Parathyroid adenoma (tissue), 2 donors: ENCODE results near the gene MAN2A1.

Experiments used
- H2AFZ ChIP-seq: fragments of 300-600 bp; sonication (generic); one replicate; pipeline ENCODE4 v1.7.0; 2017; ENCODE audit warnings: antibody characterized with exemption, mild to moderate bottlenecking
- H3K27ac ChIP-seq: fragments of 300-600 bp; sonication (generic); one replicate; pipeline ENCODE4 v1.7.0; 2017
- H3K27me3 ChIP-seq: fragments of 300-600 bp; sonication (generic); one replicate; pipeline ENCODE4 v1.7.0; 2017; ENCODE audit warnings: low read length; ENCODE audit not compliant: control insufficient read depth, insufficient read depth
- H3K36me3 ChIP-seq: fragments of 300-600 bp; sonication (generic); one replicate; pipeline ENCODE4 v1.7.0; 2017; ENCODE audit warnings: low read length; ENCODE audit not compliant: control insufficient read depth, insufficient read depth
- H3K4me1 ChIP-seq: fragments of 300-600 bp; sonication (generic); one replicate; pipeline ENCODE4 v1.7.0; 2017; ENCODE audit warnings: control low read depth
- H3K4me2 ChIP-seq: fragments of 300-600 bp; sonication (generic); one replicate; pipeline ENCODE4 v1.7.0; 2017; ENCODE audit warnings: low read length
- H3K4me3 ChIP-seq: fragments of 300-600 bp; sonication (generic); one replicate; pipeline ENCODE4 v1.7.0; 2017; ENCODE audit warnings: low read depth, low read length
- H3K79me2 ChIP-seq: fragments of 300-600 bp; sonication (generic); one replicate; pipeline ENCODE4 v1.7.0; 2017; ENCODE audit warnings: control low read depth
- H3K9ac ChIP-seq: fragments of 300-600 bp; sonication (generic); one replicate; pipeline ENCODE4 v1.7.0; 2017; ENCODE audit warnings: mild to moderate bottlenecking
- H3K9me3 ChIP-seq: fragments of 300-600 bp; sonication (generic); one replicate; pipeline ENCODE4 v1.7.0; 2017; ENCODE audit warnings: low read length; ENCODE audit not compliant: control insufficient read depth
- TF ChIP-seq, protein P1 (sequence below): fragments of 300-600 bp; sonication (generic); IDR thresholded peaks from one replicate; pipeline ENCODE4 v1.7.0; 2017; ENCODE audit warnings: antibody characterized with exemption, mild to moderate bottlenecking
- donor health status: primary hyperparathyroidism.

The MAN2A1 gene

DNA sequence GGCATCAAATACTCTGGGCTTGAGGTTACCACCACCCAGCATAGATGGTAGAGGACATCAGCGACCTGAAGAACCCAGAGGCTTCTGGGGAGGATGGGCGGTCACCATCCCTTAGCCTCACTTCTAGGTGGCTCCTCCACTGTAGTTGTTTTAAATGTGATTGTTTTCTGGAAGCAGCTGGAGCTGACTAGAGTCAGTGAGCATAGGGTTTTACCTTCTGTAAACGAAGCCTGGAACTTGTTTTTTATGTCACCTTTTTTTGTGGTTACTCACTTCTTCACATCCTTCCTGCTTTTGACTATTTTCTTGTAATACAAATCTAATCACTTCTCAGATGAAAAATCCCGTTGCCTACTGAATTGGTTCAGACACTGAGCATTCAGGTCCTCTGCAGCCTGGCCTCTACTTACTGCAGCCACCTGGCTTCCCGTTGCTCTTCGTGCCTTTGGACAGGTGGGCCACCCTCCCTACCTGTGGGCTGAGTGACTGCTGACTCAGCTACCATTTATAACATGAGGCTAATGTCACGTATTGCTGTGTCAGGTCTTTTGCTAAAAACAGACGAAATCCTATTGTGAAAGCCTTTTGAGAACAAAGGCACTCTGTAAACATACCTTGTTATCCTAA lies 167.8 kb downstream of the MAN2A1 start:
- no peak overlapping the region for H3K27ac ChIP-seq

DNA sequence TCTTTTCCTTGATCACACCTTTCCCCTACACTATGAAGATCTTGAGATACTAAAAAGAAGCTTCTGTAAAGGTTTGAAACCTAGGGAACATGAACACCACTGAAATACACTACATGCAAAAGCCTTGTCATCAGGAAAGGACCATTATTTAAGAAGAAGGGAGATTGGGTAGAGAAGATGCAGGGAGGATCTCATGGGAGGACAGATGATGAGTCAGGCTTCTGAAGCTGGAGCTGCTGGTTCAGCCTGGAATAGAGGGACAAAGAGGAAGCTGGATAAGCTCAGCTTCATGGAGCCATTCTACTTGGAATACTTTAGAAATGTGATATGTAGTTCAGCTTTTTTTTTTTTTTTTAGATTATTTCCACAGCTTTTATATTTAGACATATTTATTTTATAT lies 169.8 kb downstream of the MAN2A1 start:
- no peak overlapping the region for H3K4me2 ChIP-seq
- no peaks in the 10 kb centered on the region for H3K27me3 ChIP-seq
- H3K4me3 ChIP-seq = no peak overlapping the region
- H3K27ac ChIP-seq = no peak overlapping the region
- H3K36me3 ChIP-seq = no peaks in the 10 kb centered on the region
- H3K9me3 ChIP-seq = no peaks in the 10 kb centered on the region
- TF ChIP-seq, protein P1, sequence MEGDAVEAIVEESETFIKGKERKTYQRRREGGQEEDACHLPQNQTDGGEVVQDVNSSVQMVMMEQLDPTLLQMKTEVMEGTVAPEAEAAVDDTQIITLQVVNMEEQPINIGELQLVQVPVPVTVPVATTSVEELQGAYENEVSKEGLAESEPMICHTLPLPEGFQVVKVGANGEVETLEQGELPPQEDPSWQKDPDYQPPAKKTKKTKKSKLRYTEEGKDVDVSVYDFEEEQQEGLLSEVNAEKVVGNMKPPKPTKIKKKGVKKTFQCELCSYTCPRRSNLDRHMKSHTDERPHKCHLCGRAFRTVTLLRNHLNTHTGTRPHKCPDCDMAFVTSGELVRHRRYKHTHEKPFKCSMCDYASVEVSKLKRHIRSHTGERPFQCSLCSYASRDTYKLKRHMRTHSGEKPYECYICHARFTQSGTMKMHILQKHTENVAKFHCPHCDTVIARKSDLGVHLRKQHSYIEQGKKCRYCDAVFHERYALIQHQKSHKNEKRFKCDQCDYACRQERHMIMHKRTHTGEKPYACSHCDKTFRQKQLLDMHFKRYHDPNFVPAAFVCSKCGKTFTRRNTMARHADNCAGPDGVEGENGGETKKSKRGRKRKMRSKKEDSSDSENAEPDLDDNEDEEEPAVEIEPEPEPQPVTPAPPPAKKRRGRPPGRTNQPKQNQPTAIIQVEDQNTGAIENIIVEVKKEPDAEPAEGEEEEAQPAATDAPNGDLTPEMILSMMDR = no peak
- H2AFZ ChIP-seq = no peak overlapping the region
- no peak overlapping the region for H3K9ac ChIP-seq
- H3K4me1 ChIP-seq = peaks cover 4% of the 10 kb centered on the region
- H3K79me2 ChIP-seq = no peaks in the 10 kb centered on the region

More for the DNA sequence above, 167.8 kb downstream of the MAN2A1 start:
- no peak overlapping the region for H2AFZ ChIP-seq
- H3K79me2 ChIP-seq = no peaks in the 10 kb centered on the region
- no peak overlapping the region for H3K4me2 ChIP-seq
- H3K27me3 ChIP-seq = no peaks in the 10 kb centered on the region
- TF ChIP-seq, protein P1 = no peak
- no peak overlapping the region for H3K4me3 ChIP-seq
- H3K9me3 ChIP-seq = no peaks in the 10 kb centered on the region
- H3K4me1 ChIP-seq = peaks cover 4% of the 10 kb centered on the region
- no peaks in the 10 kb centered on the region for H3K36me3 ChIP-seq
- H3K9ac ChIP-seq = no peak overlapping the region

DNA sequence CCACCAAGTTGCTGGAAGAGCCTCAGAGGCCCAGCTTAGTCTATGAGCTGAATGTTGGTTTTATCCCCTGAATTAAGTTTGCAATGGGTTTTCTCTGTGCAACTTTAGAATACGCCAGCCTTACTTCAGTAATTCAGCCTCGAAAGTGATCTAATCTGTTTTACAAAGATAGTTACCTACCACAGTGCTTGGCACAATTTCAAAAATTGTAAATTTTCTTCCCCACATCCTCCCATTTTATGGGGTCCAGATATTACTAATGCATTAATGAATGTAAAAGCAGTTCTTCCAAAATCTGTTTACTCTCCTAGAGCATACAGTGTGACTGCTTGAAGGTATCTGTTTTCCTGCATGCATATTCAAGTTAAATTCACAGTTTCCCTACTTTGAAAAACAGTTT lies 172.6 kb downstream of the MAN2A1 start:
- H3K4me1 ChIP-seq = peaks cover 4% of the 10 kb centered on the region
- TF ChIP-seq, protein P1 = no peak
- H3K36me3 ChIP-seq = no peaks in the 10 kb centered on the region

DNA sequence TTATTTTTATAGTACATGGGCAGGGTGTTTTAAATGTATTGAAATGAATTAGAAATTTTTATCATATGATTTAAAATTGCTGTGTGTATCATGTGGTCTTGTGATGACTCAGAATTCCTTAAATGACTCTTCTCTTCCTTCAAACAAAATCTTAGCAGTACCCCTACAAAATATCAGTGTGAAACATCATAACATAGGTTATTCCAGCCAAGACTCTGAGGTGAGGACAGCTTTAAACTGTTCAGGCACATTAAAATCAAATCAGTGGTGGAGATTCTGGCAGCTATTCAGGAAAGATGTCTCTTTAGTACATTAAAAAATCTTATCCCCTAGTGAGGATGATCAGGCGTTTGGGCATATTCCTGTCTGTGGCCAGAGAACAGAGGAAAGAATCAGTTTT lies 174.0 kb downstream of the MAN2A1 start:
- no peak overlapping the region for H3K4me3 ChIP-seq
- no peaks in the 10 kb centered on the region for H3K27me3 ChIP-seq
- H3K4me2 ChIP-seq = no peak overlapping the region
- H3K9me3 ChIP-seq = no peaks in the 10 kb centered on the region
- no peaks in the 10 kb centered on the region for H3K4me1 ChIP-seq
- no peak overlapping the region for H3K27ac ChIP-seq
- H3K36me3 ChIP-seq = no peaks in the 10 kb centered on the region
- TF ChIP-seq, protein P1 = no peak
- no peak overlapping the region for H2AFZ ChIP-seq
- H3K9ac ChIP-seq = no peak overlapping the region
- no peaks in the 10 kb centered on the region for H3K79me2 ChIP-seq

More for the DNA sequence above, 172.6 kb downstream of the MAN2A1 start:
- Histone ChIP-seq H3K27me3 (no peaks in the 10 kb centered on the region), H3K4me3 (no peak overlapping the region), H3K27ac (no peak overlapping the region), H3K9me3 (no peaks in the 10 kb centered on the region), H3K79me2 (no peaks in the 10 kb centered on the region), H2AFZ (no peak overlapping the region), H3K9ac (no peak overlapping the region), H3K4me2 (no peak overlapping the region)

DNA sequence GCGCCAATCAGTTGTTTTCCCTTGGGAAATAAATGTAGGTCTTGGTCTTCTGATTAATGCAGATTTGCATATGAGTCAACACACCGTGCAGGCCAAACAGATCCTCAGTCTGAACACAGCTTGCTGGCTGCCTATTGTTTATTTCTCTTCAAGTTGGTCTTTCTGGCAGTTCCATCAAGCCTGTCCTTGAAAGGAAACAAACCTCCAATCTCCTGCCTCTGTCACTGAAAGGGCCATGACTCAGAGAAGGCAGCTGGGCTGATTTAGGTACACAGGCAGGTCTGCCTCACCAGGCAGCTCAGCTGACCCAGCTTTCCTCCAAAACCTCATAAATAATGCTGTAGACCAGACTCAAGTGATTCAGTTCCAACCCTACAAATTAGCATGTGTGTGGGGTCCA lies 175.9 kb downstream of the MAN2A1 start:
- H3K4me2 ChIP-seq = no peak overlapping the region
- no peaks in the 10 kb centered on the region for H3K4me1 ChIP-seq
- no peaks in the 10 kb centered on the region for H3K36me3 ChIP-seq
- no peaks in the 10 kb centered on the region for H3K9me3 ChIP-seq
- no peaks in the 10 kb centered on the region for H3K27me3 ChIP-seq
- H2AFZ ChIP-seq = no peak overlapping the region
- TF ChIP-seq, protein P1 = no peak
- H3K79me2 ChIP-seq = no peaks in the 10 kb centered on the region
- no peak overlapping the region for H3K9ac ChIP-seq
- H3K4me3 ChIP-seq = no peak overlapping the region
- no peak overlapping the region for H3K27ac ChIP-seq
